Measurements from ENCODE around the gene C1orf35.

C1orf35 gene

GRCh38 chr1:228077565-228078330 is 25.4 kb downstream of the C1orf35 start:
- DNase-seq: no peak

- DNase-seq: no peak
These were observed 26.2 kb downstream of the C1orf35 start for GRCh38 chr1:228076796-228077430.

- DNase-seq: no peak
These were observed 27.3 kb downstream of the C1orf35 start for GRCh38 chr1:228075801-228076271.

GRCh38 chr1:228074954-228075730 is 28.0 kb downstream of the C1orf35 start:
- no peak for DNase-seq

- no peak for DNase-seq
These were observed 29.1 kb downstream of the C1orf35 start for GRCh38 chr1:228073857-228074545.

- no peak for DNase-seq
These were observed 29.9 kb downstream of the C1orf35 start for GRCh38 chr1:228073061-228073856.

GRCh38 chr1:228072658-228073043 is 30.5 kb downstream of the C1orf35 start:
- DNase-seq: no peak

- no peak for DNase-seq
These were observed 31.1 kb downstream of the C1orf35 start for GRCh38 chr1:228071839-228072657.

GRCh38 chr1:228070851-228071250 is 32.3 kb downstream of the C1orf35 start:
- DNase-seq: no peak

- DNase-seq: no peak
These were observed 33.0 kb downstream of the C1orf35 start for GRCh38 chr1:228070173-228070572.

- no peak for DNase-seq
These were observed 34.8 kb downstream of the C1orf35 start for GRCh38 chr1:228068359-228068758.

- DNase-seq: no peak
These were observed 36.1 kb downstream of the C1orf35 start for GRCh38 chr1:228066891-228067654.

- DNase-seq: no peak
These were observed 36.7 kb downstream of the C1orf35 start for GRCh38 chr1:228066416-228066815.

GRCh38 chr1:228065543-228066347 is 37.4 kb downstream of the C1orf35 start:
- no peak for DNase-seq

- no peak for DNase-seq
These were observed 38.2 kb downstream of the C1orf35 start for GRCh38 chr1:228064741-228065542.

- DNase-seq: no peak
These were observed 38.8 kb downstream of the C1orf35 start for GRCh38 chr1:228064296-228064695.

GRCh38 chr1:228063251-228064191 is 39.6 kb downstream of the C1orf35 start:
- DNase-seq: no peak

Data from inflammatory macrophage treated with lipopolysaccharide for 1 hour (primary cell).